ENCODE measurements around the gene INPP5A. TPM values are rescaled to one million over a fixed set of nuclear protein-coding genes. Genes with fewer than 3 reads are reported as not detected.

The INPP5A gene
- total and polyA plus RNA-seq, 10 of the 15 experiments (the other 5 are each of a cell fraction or from before 2014, with no cell fraction given) = 0.52 to 15.0 (median 6.3) TPM

- no peaks in the 10 kb centered on the region for H3K4me1 ChIP-seq (ENCODE audit: control insufficient read depth, insufficient read depth, low read length)
- TF ChIP-seq ZBTB11 (CRISPR knock-in tag; IDR thresholded peaks at IDR 0.05) = no peak
- TF ChIP-seq MTA3 (IDR thresholded peaks at IDR 0.05; ENCODE audit: borderline replicate concordance, low read length) = no peak
- no peaks in the 10 kb centered on the region for H3K79me2 ChIP-seq (ENCODE audit: control insufficient read depth, insufficient read depth, low read length)
- in situ Hi-C loops (cut with MboI) (no loop called here), intact Hi-C loops (cut with micrococcal nuclease; ENCODE audit: unreplicated experiment) (no loop called here)
- H3K27ac ChIP-seq (ENCODE audit: control insufficient read depth, insufficient read depth) = no peak overlapping the region
- no peak overlapping the region for H3K4me3 ChIP-seq
- DNase-seq (ENCODE audit: low read depth, low spot score) = no peak
- H3K9ac ChIP-seq (ENCODE audit: control insufficient read depth, insufficient read depth, low read length) = no peak overlapping the region
- ChIA-PET POLR2A (no interaction called here), SMC1A (ENCODE audit: uncharacterized antibody, unreplicated experiment) (no interaction called here), RAD21 (ENCODE audit: unreplicated experiment) (no interaction called here), CTCF (no interaction called here)
- BruUV-seq (replicated peaks) = no TSS peak
- no peak overlapping the region for H3K4me2 ChIP-seq (ENCODE audit: control insufficient read depth, insufficient read depth)
- no peaks in the 10 kb centered on the region for H4K20me1 ChIP-seq (ENCODE audit: control insufficient read depth, insufficient read depth)
- H2AFZ ChIP-seq (ENCODE audit: control insufficient read depth, low read depth, low read length) = no peak overlapping the region
- no peaks in the 10 kb centered on the region for H3K27me3 ChIP-seq (replicated peaks in 1 of 2; ENCODE audit: control insufficient read depth in 2 of 2, insufficient read depth in 2 of 2, low read length in 1 of 2)
- no peak for ATAC-seq
- H3K9me3 ChIP-seq (replicated peaks; ENCODE audit: control insufficient read depth, insufficient read depth, low read length) = no peaks in the 10 kb centered on the region
- 92% methylated on average over 4 of the region's 4 CpGs for WGBS (ENCODE audit: insufficient coverage, insufficient replicate concordance, low lambda C conversion rate, missing lambda C conversion rate)
- FAIRE-seq = no peak
- H3K36me3 ChIP-seq (ENCODE audit: control insufficient read depth in 2 of 2, insufficient read depth in 2 of 2, low read length in 1 of 2) = no peaks in the 10 kb centered on the region; a peak in 1 of 4 replicates
These were observed 139.5 kb downstream of the INPP5A start for GRCh38 chr10:132677096-132677472.

- POLR2A ChIA-PET = no interaction called here
- WGBS (ENCODE audit: insufficient coverage, insufficient replicate concordance, low lambda C conversion rate, missing lambda C conversion rate) = 93% methylated on average over 36 of the region's 36 CpGs
- no peaks in the 10 kb centered on the region for H3K79me2 ChIP-seq (ENCODE audit: control insufficient read depth, insufficient read depth, low read length)
- H2AFZ ChIP-seq (ENCODE audit: control insufficient read depth, low read depth, low read length) = no peak overlapping the region
- H3K4me2 ChIP-seq (ENCODE audit: control insufficient read depth, insufficient read depth) = no peak overlapping the region
- ATAC-seq (no peak), FAIRE-seq (no peak), DNase-seq (ENCODE audit: low read depth, low spot score) (no peak)
- no TSS peak for BruUV-seq (replicated peaks)
- H3K4me1 ChIP-seq (ENCODE audit: control insufficient read depth, insufficient read depth, low read length) = no peaks in the 10 kb centered on the region
- SMC1A ChIA-PET (ENCODE audit: uncharacterized antibody, unreplicated experiment) = no interaction called here
- RAD21 ChIA-PET (ENCODE audit: unreplicated experiment) = no interaction called here
- H3K9me3 ChIP-seq (replicated peaks; ENCODE audit: control insufficient read depth, insufficient read depth, low read length) = no peaks in the 10 kb centered on the region
- no peaks in the 10 kb centered on the region for H4K20me1 ChIP-seq (ENCODE audit: control insufficient read depth, insufficient read depth)
- no peaks in the 10 kb centered on the region for H3K27me3 ChIP-seq (replicated peaks in 1 of 2; ENCODE audit: control insufficient read depth in 2 of 2, insufficient read depth in 2 of 2, low read length in 1 of 2)
- no peak overlapping the region for H3K4me3 ChIP-seq
- intact Hi-C loops (cut with micrococcal nuclease; ENCODE audit: unreplicated experiment) (no loop called here), in situ Hi-C loops (cut with MboI) (no loop called here)
- H3K9ac ChIP-seq (ENCODE audit: control insufficient read depth, insufficient read depth, low read length) = no peak overlapping the region
- no peak overlapping the region for H3K27ac ChIP-seq (ENCODE audit: control insufficient read depth, insufficient read depth)
- H3K36me3 ChIP-seq (ENCODE audit: control insufficient read depth in 2 of 2, insufficient read depth in 2 of 2, low read length in 1 of 2) = no peaks in the 10 kb centered on the region; a peak in 1 of 4 replicates
- CTCF ChIA-PET = no interaction called here
- no peak for TF ChIP-seq E2F4 (IDR thresholded peaks at IDR 0.05; ENCODE audit: low read depth, low read length)
- TF ChIP-seq ASH2L (IDR thresholded peaks at IDR 0.05; ENCODE audit: borderline replicate concordance, low read depth) = no peak
- TF ChIP-seq MLLT1 (IDR thresholded peaks at IDR 0.05) = no peak
- no peak for TF ChIP-seq KLF5 (IDR thresholded peaks at IDR 0.05; ENCODE audit: partially characterized antibody)
- no peak for TF ChIP-seq IRF3 (IDR thresholded peaks at IDR 0.05)
- no peak for TF ChIP-seq BCL11A (IDR thresholded peaks at IDR 0.05; ENCODE audit: low read depth, low read length)
- TF ChIP-seq SUPT20H (IDR thresholded peaks at IDR 0.05; ENCODE audit: borderline replicate concordance, control insufficient read depth, low read depth, low read length) = no peak
These were observed 140.1 kb downstream of the INPP5A start for GRCh38 chr10:132677473-132678227.

Measured in GM12878 (cell line).